WERI-Rb-1 (cell line): ENCODE results near the gene TRAF3.

Experiments
- DNase-seq: peaks from one replicate; pipeline ENCODE4 v3.0.0-alpha.2; 2020
- H3K27ac ChIP-seq: fragments of 250-450 bp; sonication (Bioruptor Pico); 2 replicates; pipeline ENCODE4 v1.5.1; 2020; ENCODE audit warnings: mild to moderate bottlenecking, moderate library complexity
- H3K27me3 ChIP-seq: fragments of 250-450 bp; sonication (Bioruptor Pico); 2 replicates; pipeline ENCODE4 v1.5.1; 2021; ENCODE audit warnings: mild to moderate bottlenecking, low read depth, moderate library complexity; ENCODE audit not compliant: insufficient read depth, severe bottlenecking
- H3K36me3 ChIP-seq: fragments of 250-450 bp; sonication (Bioruptor Pico); 2 replicates; pipeline ENCODE4 v1.5.1; 2020; ENCODE audit warnings: mild to moderate bottlenecking, moderate library complexity
- H3K4me3 ChIP-seq: 2 replicates; pipeline ENCODE4 v1.5.1; 2011; ENCODE audit warnings: low read depth, mild to moderate bottlenecking, control low read depth, low read length
- H3K9me3 ChIP-seq: fragments of 250-450 bp; sonication (Bioruptor Pico); 2 replicates; pipeline ENCODE4 v1.5.1; 2021; ENCODE audit warnings: mild to moderate bottlenecking, moderate library complexity; ENCODE audit not compliant: severe bottlenecking
- CTCF ChIP-seq: IDR thresholded peaks from 2 replicates; pipeline ENCODE4 v1.5.1; 2011; ENCODE audit warnings: low read depth, mild to moderate bottlenecking, control low read depth, inconsistent platforms, low read length

Gene TRAF3

GRCh38 chr14:102825307-102826095, 48.3 kb downstream of the TRAF3 start:
- no peaks in the 10 kb centered on the region for H3K9me3 ChIP-seq
- H3K27ac ChIP-seq, result no peak overlapping the region
- no peak overlapping the region for H3K4me3 ChIP-seq
- no peaks in the 10 kb centered on the region for H3K27me3 ChIP-seq
- DNase-seq, result no peak
- no peaks in the 10 kb centered on the region for H3K36me3 ChIP-seq
- no peak for TF ChIP-seq CTCF

DNA sequence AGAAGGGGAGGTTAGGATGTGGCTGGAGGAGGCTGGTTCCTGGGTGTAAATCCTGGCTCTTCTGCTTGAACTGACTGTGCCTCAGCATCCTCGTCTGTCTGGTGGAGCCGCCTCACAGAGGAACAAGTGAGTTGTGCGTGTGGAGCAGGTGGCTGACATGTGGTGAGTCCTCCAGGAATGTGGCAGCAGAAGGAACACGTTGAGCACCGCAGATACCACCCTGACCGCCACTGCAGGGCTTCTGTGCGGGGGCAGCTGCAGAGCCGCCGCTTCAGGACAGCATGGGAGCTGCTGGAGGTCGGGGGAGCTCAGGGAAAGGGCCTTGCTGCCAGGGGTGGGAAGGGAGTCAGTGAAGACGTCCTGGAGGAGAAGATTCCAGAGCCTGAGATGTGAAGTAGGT, 48.9 kb downstream of the TRAF3 start:
- no peak for TF ChIP-seq CTCF
- H3K27ac ChIP-seq, result no peak overlapping the region
- no peaks in the 10 kb centered on the region for H3K36me3 ChIP-seq
- H3K27me3 ChIP-seq, result no peaks in the 10 kb centered on the region
- no peaks in the 10 kb centered on the region for H3K9me3 ChIP-seq
- DNase-seq, result no peak
- H3K4me3 ChIP-seq, result no peak overlapping the region

GRCh38 chr14:102826751-102827675, 49.8 kb downstream of the TRAF3 start:
- no peak for TF ChIP-seq CTCF
- no peak for DNase-seq
- Histone ChIP-seq H3K4me3 (no peak overlapping the region), H3K36me3 (no peaks in the 10 kb centered on the region), H3K9me3 (no peaks in the 10 kb centered on the region), H3K27ac (no peak overlapping the region), H3K27me3 (no peaks in the 10 kb centered on the region)

DNA sequence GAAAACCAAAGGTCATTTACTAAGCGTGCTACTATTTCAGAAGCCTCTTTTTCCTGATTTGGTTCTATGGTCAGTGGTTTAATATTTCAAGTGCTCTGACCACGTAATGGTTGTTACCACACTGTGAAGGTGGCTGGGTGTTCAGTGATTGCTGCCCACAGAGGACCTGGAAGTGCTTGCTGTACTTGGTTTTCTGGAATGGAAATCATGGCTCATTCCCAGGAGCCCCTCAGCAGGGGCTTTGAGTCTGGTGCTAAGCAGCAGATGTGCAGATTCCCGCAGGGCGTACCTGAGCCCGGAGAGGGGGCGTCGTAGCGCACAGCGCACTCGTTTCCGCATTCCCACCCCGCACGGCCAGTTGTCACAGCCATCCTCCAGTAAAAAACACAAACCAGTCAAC, 50.5 kb downstream of the TRAF3 start:
- no peak for DNase-seq
- no peak overlapping the region for H3K27ac ChIP-seq
- no peaks in the 10 kb centered on the region for H3K36me3 ChIP-seq
- no peak for TF ChIP-seq CTCF
- no peaks in the 10 kb centered on the region for H3K9me3 ChIP-seq
- no peak overlapping the region for H3K4me3 ChIP-seq
- H3K27me3 ChIP-seq, result no peaks in the 10 kb centered on the region

- H3K4me3 ChIP-seq, result no peak overlapping the region
- DNase-seq, result no peak
- no peak overlapping the region for H3K27ac ChIP-seq
- H3K9me3 ChIP-seq, result no peaks in the 10 kb centered on the region
- H3K27me3 ChIP-seq, result no peaks in the 10 kb centered on the region
- no peaks in the 10 kb centered on the region for H3K36me3 ChIP-seq
- no peak for TF ChIP-seq CTCF
Observed at GRCh38 chr14:102828151-102828550, 50.9 kb downstream of the TRAF3 start.
